ENCODE data around the gene EZR. TPM values are rescaled to one million over a fixed set of nuclear protein-coding genes. Genes with fewer than 3 reads are reported as not detected.

EZR gene
- total and polyA plus RNA-seq, 2 of the 8 experiments (the other 6 are each of a cell fraction or from before 2014, with no cell fraction given) = 122 to 286 TPM

DNA sequence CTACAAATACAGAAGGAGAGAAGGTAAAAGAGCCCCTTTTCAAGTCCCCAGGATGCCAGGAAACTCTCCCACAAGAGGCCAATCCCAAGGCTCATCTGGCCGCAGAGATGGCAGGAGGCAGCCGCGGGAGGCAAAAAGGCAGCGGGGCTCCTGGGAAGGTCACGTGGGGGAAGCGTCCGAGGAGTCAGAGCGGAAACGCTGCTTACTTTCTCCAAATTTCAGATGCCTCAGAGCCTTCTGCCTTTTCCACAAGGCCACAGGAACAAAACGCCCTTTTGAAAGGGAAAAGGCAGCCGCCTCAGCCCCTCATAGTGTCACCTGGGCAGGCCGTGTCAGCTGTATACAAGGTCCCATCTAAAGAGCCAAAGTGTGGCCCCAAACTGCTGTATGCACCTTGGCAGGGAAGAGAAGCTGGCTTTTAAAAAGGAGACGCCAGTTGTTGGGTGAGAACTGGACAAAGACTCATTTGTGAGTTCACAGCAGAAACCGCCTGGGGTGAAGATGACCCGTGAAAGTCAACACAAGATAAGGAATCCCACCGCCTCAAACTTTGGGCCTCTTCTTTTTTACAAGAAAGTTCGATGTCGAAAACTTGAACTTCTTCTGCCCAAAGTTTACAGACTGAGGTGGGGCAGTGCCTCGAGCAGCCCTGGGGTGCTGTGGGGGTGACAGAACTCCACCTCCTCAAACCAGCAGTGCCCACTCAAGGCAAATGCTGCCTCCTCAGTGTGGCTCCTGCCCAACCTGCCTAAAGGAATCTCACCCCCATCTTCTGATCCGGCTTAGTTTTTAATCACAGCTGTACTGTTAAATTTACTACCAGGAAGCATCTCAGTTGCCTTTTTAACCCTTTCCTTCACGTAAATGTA lies 45.4 kb downstream of the EZR start:
- Histone ChIP-seq H2BK15ac (ENCODE audit: low read length) (no peak overlapping the region), H3K23ac (ENCODE audit: insufficient read length) (no peak overlapping the region), H3K9ac (replicated peaks in 1 of 4; ENCODE audit: extremely low read depth in 1 of 4, low read depth in 3 of 4, low read length in 3 of 4) (no peak overlapping the region), H3K27ac (ENCODE audit: low read depth, low read length) (no peak overlapping the region), H4K91ac (replicated peaks; ENCODE audit: insufficient read length, low read length) (no peak overlapping the region), H2BK120ac (replicated peaks; ENCODE audit: low read depth, low read length) (no peak overlapping the region), H3K79me2 (ENCODE audit: control insufficient read depth in 1 of 2, insufficient read depth in 2 of 2, low read length in 2 of 2) (peaks cover 0 to 48% of the 10 kb centered on the region in 2 experiments; a peak in 3 of 4 replicates), H2BK5ac (ENCODE audit: low read depth, low read length) (no peak overlapping the region; the same call in 1 of the 2 replicates), H3K23me2 (ENCODE audit: low read depth, low read length) (no peaks in the 10 kb centered on the region), H3K4me3 (ENCODE audit: extremely low read depth in 1 of 4, insufficient read depth in 2 of 4, low read depth in 3 of 4, low read length in 4 of 4) (no peak overlapping the region), H3K36me3 (ENCODE audit: control insufficient read depth in 2 of 4, insufficient read depth in 4 of 4, low read length in 3 of 4) (peaks cover 47 to 100% (median 88%) of the 10 kb centered on the region in 4 experiments), H3K79me1 (ENCODE audit: low read depth, low read length) (peaks cover 15% of the 10 kb centered on the region), H3K27me3 (replicated peaks in 1 of 4; ENCODE audit: control insufficient read depth in 3 of 4, extremely low read depth in 1 of 4, insufficient read depth in 3 of 4, low read length in 3 of 4) (no peaks in the 10 kb centered on the region), H3K56ac (replicated peaks; ENCODE audit: insufficient read length, low read depth, low read length) (no peak overlapping the region), H2BK20ac (ENCODE audit: low read length) (no peak overlapping the region), H2AK5ac (ENCODE audit: low read depth, low read length) (no peak overlapping the region), H2AFZ (ENCODE audit: low read length) (no peak overlapping the region), H3K18ac (ENCODE audit: extremely low read depth, low read length) (no peak overlapping the region), H3K4ac (replicated peaks; ENCODE audit: insufficient read length, low read depth, low read length) (no peak overlapping the region), H3K14ac (ENCODE audit: insufficient read length) (no peak overlapping the region), H2BK12ac (ENCODE audit: low read depth, low read length) (no peak overlapping the region), H3K4me1 (replicated peaks in 1 of 4; ENCODE audit: control insufficient read depth in 3 of 4, insufficient read depth in 4 of 4, low read length in 3 of 4) (peaks cover 0 to 5% (median 0%) of the 10 kb centered on the region in 4 experiments; a peak in 2 of 7 replicates), H4K8ac (ENCODE audit: extremely low read depth, insufficient read depth, low read length) (no peak overlapping the region), H3K4me2 (ENCODE audit: insufficient read depth in 1 of 2, low read depth in 2 of 2, low read length in 2 of 2) (no peak overlapping the region), H4K5ac (ENCODE audit: insufficient read length, low read depth, low read length) (no peak overlapping the region), H3K9me3 (ENCODE audit: insufficient read depth in 2 of 2, low read depth in 1 of 2, low read length in 1 of 2) (no peaks in the 10 kb centered on the region), H4K20me1 (replicated peaks in 1 of 2; ENCODE audit: control insufficient read depth in 1 of 2, insufficient read depth in 2 of 2, low read length in 2 of 2) (peaks cover 20 to 40% of the 10 kb centered on the region in 2 experiments)
- no peak for FAIRE-seq
- 86% methylated on average over 21 of the region's 21 CpGs; no CpG with 5 or more reads in 1 of the 2 experiments for WGBS, 2 experiments (ENCODE audit: extremely low coverage in 1 of 2, insufficient coverage in 1 of 2, insufficient read length in 1 of 2, insufficient replicate concordance in 2 of 2, low coverage in 1 of 2, low lambda C conversion rate in 2 of 2, missing lambda C conversion rate in 1 of 2)
- POLR2A ChIA-PET (ENCODE audit: partially characterized antibody) = interaction anchor here (1.3 to 4.7 kb wide), 6 partner anchors 8 to 39 kb away, joined by 3 to 20 read pairs (median 10); no protein-coding TSS in a partner anchor
- TF ChIP-seq JUN (IDR thresholded peaks at IDR 0.05; ENCODE audit: low read depth, low read length) (no peak), GABPA (IDR thresholded peaks at IDR 0.05; ENCODE audit: borderline replicate concordance, insufficient read depth, low read length) (no peak), BRCA1 (IDR thresholded peaks at IDR 0.05; ENCODE audit: low read depth, low read length) (no peak)
- no peak for DNase-seq (ENCODE audit: low read depth in 1 of 2, low spot score in 2 of 2)
- CTCF ChIA-PET (ENCODE audit: partially characterized antibody) = interaction anchor here (1.0 to 3.6 kb wide), 8 partner anchors 8 to 186 kb away, joined by 3 to 19 read pairs (median 5); no protein-coding TSS in a partner anchor
